SKM-1 (cell line): Measurements from ENCODE around the gene REM1.
"Not testable (repeated sequence)": the region's sequence is repeated elsewhere in the genome, so short reads cannot be mapped to it uniquely, and the experiment has no call there.

Source experiments
- DNase-seq: peaks from one replicate; lab custom pipeline; 2025; ENCODE audit not compliant: unreplicated experiment; lab: John Stamatoyannopoulos, UW

Gene REM1, protein sequence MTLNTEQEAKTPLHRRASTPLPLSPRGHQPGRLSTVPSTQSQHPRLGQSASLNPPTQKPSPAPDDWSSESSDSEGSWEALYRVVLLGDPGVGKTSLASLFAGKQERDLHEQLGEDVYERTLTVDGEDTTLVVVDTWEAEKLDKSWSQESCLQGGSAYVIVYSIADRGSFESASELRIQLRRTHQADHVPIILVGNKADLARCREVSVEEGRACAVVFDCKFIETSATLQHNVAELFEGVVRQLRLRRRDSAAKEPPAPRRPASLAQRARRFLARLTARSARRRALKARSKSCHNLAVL

DNA sequence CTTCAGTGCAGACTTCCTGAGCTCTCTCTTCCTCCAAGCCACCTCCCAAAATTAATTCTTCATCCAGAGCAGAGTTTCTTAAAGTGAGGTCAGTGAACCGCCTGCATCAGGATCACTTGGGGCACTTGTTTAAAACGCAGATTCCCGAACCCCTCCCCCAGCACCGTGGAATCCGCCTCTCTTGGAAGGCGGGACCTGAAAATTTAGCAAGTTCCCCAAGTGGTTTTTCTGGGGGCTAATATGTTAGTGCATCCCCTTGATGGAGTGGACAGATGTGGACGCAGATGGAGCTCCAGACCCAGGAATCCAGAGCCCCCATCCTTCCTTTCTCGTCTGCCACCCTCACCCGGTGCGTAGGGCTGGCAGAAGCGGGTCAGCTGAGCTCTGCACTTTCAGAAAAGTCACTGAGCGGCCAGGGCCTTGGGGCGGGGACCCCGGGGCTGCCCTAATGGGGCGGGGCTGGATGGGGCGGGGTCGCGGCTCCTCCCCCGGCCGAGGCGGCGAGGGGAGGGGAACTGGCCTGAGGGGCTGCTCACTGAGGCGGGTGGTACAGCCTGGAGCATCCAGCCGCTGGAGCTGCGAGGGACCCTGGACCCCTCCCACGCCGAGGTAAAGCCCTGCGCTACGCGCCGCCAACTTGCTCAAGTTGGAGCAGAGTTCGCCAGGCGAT is at the start of gene REM1, which contains the start of gene DEFB124:
REM1 (plus strand) TSS at position 531 of the 670 bp plus-strand sequence. CDS start 1,158 bp downstream, outside the sequence.
DEFB124 (minus strand) TSS at position 370 of the 670 bp plus-strand sequence. CDS start 2,114 bp downstream, outside the sequence.
- no peak for DNase-seq

DNA sequence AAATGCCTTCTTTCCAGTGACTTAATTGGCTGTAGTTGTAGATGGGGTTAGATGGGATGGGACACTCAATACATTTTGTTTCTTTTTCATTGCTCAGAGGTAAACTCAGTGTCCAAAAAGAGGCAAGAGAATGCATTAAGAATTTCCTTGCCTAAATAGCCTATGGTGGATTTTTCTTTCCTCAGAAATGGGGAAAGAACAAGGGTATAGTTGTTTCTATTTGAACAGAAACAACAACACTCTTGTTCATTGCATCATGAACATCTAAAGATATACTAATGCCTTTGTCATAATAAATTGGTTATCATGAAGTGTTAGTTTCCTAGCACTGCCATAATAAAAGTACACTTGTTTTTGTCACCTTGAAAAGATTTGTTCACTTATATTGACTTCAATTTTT is 49.3 kb upstream of the REM1 start:
- no peak for DNase-seq

GRCh38 chr20:31426891-31427551 is 48.1 kb upstream of the REM1 start:
- DNase-seq = not testable (repeated sequence)

- not testable (repeated sequence) for DNase-seq
These were observed 47.5 kb upstream of the REM1 start for GRCh38 chr20:31427576-31427975.

- no peak for DNase-seq
These were observed 44.4 kb upstream of the REM1 start for GRCh38 chr20:31430568-31431115.

DNA sequence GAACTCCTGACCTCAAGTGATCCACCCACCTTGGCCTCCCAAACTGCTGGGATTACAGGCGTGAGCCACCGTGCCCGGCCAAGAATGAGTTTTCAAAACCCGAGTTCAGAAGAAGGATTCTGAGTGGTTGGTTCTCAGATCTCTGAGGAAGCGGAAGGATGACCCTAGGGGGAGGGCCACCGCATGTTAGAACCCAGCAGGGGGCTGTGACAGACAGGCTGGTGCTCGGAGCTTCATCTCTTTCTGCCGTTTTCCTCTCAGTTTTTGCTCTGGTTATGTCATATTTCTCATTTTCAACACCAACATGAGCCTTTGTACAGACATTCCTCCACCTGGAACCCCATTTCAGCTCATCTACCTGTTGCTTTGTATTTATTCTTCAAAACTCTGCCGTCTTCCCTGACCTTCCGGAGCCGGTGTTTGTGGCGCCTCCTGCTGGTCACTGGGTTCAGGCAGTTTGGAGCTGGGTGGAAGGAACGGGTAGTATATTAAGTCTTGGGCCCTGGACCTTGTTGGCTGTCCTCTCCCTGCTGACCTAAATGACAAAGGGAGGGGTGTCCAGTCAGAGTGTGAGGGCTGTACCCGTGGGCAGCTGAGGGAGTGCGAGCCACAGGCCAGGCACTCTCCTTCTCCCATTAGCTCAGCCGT is 35.0 kb upstream of the REM1 start, which contains the start of gene DEFB123:
DEFB123 (plus strand) TSS at position 621 of the 648 bp plus-strand sequence. CDS start 67 bp downstream, outside the sequence.
- no peak for DNase-seq

DNA sequence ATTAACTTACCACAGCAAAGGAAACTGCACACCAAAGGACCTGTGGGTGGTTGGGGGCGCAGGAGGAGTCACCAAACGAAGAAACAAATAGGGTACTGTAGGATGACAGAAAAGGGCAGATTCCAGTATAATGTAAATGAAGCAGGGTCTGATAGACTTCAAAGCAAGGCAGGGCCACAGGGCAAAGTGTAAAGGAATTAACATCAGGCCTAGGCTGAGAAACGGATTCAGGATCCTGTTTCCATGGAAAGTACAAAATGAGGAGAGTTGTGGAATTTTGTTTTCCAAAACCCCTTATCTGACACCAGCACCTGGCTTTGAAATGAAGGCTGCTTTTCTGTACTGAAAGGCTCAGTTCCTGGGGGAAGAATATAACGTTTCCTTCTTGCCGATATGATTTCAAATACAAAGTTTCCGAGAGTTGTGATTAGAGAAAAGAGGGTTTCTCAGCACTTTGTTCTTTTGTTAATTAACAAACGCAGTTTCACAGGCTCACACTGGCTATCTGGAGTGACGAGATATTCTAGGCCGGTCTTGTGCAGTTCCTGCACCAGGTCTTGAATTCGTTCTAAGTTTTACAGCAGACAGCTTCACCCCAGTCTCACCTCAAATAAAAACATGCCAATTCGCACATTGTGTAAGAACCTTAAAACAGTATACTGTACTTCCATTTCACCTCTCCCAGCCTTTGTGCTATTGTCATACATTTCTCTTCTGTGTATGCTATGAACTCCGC is 28.8 kb upstream of the REM1 start:
- no peak for DNase-seq

GRCh38 chr20:31449511-31450414 is 25.3 kb upstream of the REM1 start:
- DNase-seq = no peak

DNA sequence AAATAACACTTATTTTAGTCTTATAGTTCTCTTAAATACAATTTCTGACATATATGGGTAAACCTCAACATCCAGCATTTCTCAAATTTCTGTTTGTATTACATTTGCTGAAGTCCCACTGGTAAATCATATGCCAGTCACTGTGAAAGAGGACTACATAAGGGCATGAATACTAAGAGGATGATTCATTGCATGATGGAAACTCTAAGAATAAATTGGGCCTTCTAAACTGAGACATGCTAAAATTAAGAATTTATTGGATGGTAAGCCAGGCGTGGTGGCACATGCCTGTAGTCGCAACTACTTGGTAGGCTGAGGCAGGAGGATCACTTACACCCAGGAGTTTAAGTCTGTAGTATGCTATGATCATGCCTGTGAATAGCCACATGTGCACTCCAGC is 22.5 kb upstream of the REM1 start:
- DNase-seq = no peak

DNA sequence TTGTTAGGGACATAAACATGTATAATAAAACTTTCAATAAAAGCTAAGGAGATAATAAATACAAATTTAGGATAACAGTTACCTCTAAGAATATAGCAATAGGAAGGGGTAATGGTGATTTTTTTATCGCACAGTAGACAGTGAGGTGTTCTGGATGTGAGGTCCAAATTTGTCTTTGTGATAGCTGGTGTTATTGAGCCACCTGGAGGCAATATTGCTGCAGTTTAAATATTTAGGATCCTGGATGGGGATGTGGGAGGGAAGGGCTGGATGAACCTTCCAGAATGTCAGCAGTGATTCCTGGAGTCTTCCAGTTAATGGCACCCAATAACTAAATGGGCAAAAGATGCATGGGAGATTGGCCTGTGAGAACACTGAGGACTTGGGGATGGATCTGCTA is 20.7 kb upstream of the REM1 start:
- DNase-seq = no peak

DNA sequence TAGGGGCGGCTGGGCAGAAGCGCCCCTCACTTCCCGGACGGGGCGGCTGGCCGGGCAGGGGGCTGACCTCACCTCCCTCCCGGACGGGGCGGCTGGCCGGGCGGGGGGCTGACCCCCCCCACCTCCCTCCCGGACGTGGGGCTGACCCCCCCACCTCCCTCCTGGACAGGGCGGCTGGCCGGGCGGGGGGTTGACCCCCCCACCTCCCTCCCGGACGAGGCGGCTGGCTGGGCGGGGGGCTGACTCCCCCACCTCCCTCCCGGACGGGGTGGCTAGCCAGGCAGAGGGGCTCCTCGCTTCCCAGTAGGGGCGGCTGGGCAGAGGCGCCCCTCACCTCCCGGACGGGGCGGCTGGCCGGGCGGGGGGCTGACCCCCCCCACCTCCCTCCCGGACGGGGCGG is 4.1 kb upstream of the REM1 start:
- DNase-seq = not testable (repeated sequence)

DNA sequence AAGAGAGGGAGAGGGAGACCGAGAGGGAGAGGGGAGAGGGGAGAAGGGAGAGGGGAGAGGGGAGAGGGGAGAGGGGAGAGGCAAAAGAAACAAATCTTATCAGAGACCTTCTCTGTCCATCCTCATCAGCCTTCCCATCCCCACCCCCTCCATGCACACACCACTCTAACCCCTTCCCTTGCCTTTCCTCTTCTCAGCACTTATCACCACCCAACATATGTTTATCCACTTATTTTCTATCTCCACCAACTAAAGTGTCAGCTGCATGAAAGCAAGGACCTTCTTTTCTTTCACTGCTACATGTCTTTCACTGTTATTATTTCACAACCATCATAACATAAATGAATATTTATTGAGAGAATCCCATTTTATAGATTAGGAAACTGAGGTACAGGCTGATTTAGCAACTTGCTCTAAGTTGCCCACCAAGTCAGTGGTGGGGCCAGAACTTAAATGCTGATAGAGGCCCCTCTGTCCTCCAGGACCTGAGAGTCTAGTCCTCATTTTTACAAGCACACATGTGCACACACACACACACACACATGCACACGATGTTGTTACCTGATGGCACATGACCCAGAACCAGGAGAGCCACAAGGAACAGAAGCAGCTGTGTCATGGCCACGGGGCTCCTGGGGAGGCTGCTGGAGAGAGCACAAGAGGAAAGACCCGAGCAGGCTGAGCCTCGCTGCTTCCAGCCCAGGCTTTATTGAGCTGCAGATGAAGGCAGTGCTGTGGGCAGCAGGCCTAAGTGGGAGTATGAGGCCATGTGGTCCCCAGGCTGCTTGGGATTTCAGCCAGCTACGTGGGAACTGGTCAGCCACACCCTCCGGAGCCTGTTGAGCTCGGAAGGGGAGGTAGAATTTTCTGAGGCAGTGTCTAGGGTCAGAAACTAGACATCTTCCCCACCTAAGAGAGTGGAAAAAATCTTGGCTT is 2.4 kb upstream of the REM1 start:
- no peak for DNase-seq

DNA sequence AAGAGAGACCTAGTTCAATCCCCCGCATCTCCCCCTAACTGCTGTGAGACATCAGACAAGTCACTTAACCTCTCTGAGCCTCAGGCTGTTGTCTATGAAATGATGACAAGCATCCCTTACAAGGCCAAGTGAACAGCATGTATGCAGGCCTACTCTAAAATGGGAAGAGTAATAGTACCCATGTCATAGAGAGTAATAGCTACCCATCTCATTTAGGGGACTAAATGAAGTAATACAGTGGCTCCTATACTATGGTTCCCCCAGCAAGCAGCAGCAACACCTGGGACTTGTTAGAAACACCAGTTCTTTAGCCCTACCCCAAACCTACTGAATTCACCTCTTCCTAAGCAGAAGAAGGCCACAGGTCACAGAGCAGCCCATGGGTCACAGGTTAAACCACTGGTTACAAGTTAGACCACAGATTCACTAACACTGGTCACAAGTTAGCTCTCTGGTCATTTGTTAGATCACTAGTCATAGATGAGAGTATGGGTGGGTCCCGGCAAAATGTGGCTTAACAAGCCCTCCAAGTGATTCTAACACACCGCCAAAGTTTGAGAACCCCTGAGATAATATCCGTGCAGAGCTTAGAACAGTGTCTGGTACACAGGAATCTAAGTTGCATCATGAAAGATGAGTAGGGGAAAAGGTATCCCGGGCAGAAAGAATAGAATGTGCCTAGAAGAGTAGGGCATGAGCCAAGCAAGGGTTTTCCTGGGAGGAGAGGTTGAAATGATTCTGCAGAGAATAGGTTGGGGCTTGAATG is 1.6 kb upstream of the REM1 start:
- no peak for DNase-seq

DNA sequence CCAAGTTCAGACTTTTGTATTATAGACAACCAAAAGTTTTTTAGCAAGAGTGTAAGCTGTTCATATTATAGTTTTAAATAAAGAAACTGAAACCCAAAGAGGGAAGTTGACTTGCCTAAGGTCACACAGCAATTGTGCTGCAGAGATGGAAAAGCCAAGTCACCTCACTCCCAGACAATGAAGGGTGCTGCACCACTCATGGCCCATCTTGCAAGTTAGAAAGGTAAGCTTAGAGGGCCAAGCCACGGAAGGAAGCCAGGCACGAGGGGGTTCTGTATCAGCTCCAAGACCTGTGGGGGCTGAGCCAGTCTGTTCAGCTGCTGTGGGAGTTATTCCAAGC is 1.0 kb upstream of the REM1 start:
- no peak for DNase-seq

- DNase-seq = no peak
These were observed 595 bp downstream of the REM1 start for GRCh38 chr20:31475472-31476293.

DNA sequence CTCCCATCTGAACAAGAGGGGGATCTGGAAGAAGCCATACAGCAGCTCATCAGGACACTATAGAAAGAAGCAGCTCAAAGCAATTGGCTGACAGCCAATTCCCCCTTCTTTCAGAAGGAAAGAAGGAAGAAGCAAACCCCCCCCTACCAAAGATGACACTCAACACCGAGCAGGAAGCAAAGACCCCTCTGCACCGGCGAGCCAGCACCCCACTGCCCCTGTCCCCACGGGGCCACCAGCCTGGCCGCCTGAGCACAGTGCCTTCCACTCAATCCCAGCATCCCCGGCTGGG is 1.2 kb downstream of the REM1 start:
- no peak for DNase-seq

DNA sequence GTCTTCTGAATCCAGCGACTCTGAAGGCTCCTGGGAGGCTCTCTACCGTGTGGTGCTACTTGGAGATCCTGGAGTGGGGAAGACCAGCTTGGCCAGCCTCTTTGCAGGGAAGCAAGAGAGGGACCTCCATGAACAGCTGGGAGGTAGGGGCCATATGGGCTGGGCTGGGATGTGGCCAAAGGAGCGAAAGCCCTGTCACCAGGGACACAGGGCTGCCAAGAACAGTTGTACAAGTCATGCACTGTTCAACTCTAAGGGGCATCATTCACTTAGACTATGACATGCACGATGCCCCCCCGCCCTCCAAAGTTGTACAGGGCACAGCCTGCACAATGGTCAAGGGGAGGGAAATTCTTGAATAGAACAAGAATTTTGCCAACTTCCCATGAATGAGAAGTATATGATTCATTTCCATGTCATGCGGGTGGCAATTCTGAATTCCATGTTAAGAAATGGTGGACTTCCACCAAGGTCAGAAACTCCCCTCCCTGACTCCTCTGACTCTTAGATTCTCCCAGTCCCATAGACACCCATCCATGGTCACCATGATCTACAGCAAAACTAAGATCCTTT is 1.6 kb downstream of the REM1 start:
- no peak for DNase-seq
